GM18870 (cell line): ENCODE results near the gene USP15.
"Not testable (repeated sequence)": the region's sequence is repeated elsewhere in the genome, so short reads cannot be mapped to it uniquely, and the experiment has no call there.

Experiments
- ATAC-seq: cut with Tn5 transposase; IDR thresholded peaks from one replicate; pipeline ENCODE4 v1.9.1; 2021; ENCODE audit warnings: moderate library complexity; ENCODE audit not compliant: unreplicated experiment

USP15 gene

GRCh38 chr12:62319058-62319457 lies 58.9 kb downstream of the USP15 start:
- ATAC-seq = no peak

DNA sequence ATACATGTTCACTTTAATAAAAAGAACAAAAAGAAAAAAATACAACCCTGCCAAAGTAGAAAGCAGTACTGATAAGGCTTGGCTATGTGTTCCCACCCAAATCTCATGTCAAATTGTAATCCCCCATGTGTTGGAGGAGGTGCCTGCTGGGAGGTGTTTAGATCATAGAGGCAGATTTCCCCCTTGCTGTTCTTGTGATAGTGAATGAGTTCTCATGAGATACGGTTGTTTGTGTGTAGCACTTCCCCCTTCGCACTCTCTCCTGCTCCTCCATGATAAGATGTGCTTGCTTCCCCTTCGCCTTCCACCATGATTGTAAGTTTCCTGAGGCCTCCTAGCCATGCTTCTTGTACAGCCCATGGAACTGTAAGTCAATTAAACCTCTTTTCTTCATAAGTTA lies 59.9 kb downstream of the USP15 start:
- no peak for ATAC-seq

GRCh38 chr12:62323386-62323785 lies 63.2 kb downstream of the USP15 start:
- no peak for ATAC-seq

DNA sequence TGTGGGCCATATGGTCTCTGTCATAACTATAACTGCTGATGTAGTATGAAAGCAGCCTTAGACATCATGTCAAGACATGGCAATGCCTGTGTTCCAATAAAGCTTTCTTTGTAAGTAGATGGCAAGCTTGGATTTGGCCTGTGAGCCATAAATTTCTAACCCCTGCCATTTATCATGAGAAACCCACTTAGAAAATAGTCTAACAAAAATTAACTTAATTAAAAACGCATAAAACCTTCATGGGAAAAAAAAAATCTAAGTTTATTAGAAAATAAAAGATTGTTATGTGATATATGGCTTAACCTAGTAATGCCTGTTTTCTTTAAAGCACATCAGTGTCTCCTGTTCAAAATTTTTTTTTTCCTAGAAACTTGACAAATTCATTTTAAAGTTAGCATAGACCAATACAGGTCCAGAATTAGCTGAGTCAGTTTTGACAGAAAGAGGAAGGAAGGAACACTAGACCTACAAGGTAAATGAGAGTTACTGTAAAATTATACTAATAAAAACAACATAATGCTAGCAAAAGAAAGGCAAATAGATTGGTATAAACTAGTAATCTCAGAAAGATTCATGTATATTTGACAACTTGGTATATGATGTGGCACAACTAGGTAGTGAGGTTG lies 68.2 kb downstream of the USP15 start:
- no peak for ATAC-seq

GRCh38 chr12:62331306-62331705 lies 71.1 kb downstream of the USP15 start:
- peak; percentile 63 for ATAC-seq

GRCh38 chr12:62332598-62332997 lies 72.4 kb downstream of the USP15 start:
- ATAC-seq = no peak

DNA sequence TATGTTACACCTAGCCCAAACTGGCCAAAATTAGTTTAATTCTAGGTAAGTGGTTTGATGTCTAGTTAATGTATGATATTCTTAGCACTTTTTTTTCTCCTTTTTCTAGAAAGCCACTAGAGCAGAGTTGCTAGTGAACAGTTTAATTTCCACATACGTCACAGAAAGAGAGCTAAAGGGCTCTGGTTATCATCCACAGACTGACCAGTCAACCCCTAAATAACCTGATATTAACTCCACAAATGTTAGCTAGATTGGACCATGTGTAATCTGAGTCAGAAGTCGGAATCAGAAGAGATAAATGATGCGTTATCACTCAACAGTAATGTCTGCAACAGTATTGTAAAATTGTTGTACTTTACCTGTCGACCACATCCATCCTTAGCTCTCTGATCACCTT lies 74.9 kb downstream of the USP15 start:
- no peak for ATAC-seq

DNA sequence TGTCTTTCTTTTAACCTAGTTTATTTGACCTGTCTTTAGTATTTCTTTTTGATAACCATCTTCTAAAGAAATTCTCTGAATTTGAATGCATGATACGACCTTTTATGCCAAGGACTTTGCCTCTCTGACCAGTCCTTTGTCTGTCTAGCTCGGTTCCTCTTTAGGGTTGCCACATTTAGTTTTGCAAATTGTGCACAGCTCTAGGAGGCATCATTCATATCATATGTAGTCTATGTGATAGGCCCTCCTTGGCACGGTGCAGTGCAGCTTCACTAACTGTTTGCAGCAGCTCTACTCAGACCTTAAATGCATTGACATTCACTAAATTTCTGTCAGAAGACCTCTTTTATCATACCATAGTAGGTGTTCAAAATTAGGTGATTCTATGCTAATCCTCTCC lies 75.6 kb downstream of the USP15 start:
- ATAC-seq = no peak

DNA sequence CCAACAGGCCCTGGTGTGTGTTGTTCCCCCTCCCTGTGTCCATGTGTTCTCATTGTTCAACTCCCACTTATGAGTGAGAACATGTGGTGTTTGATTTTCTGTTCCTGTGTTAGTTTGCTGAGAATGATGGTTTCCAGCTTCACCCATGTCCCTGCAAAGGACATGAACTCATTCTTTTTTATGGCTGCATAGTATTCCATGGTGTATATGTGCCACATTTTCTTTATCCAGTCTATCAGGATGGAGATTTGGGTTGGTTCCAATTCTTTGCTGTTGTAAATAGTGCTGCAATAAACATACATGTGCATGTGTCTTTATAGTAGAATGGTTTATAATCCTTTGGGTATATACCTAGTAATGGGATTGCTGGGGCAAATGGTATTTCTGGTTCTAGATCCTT lies 77.4 kb downstream of the USP15 start:
- not testable (repeated sequence) for ATAC-seq

DNA sequence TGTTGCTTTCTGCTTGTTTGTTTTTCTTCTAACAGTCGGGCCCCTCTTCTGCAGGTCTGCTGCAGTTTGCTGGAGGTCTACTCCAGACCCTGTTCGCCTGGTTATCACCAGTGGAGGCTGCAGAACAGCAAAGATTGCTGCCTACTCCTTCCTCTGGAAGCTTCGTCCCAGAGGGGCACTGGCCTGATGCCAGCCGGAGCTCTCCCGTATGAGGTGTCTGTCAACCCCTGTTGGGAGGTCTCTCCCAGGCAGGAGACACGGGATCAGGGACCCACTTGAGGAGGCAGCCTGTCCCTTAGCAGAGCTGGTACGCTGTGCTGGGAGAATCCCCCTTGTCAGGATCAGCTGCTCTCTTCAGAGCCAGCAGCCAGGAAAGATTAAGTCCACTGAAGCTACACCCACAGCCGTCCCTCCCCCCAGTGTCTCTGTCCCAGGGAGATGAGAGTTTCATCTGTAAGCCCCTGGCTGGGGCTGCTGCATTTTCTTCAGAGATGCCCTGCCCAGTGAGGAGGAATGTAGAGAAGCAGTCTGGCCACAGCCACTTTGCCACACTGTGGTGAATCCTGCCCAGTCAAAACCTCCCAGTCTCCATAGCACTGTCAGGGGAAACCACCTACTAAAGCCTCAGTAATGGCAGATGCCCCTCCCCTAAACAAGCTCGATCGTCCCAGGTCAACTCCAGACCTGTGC lies 82.6 kb downstream of the USP15 start:
- not testable (repeated sequence) for ATAC-seq

DNA sequence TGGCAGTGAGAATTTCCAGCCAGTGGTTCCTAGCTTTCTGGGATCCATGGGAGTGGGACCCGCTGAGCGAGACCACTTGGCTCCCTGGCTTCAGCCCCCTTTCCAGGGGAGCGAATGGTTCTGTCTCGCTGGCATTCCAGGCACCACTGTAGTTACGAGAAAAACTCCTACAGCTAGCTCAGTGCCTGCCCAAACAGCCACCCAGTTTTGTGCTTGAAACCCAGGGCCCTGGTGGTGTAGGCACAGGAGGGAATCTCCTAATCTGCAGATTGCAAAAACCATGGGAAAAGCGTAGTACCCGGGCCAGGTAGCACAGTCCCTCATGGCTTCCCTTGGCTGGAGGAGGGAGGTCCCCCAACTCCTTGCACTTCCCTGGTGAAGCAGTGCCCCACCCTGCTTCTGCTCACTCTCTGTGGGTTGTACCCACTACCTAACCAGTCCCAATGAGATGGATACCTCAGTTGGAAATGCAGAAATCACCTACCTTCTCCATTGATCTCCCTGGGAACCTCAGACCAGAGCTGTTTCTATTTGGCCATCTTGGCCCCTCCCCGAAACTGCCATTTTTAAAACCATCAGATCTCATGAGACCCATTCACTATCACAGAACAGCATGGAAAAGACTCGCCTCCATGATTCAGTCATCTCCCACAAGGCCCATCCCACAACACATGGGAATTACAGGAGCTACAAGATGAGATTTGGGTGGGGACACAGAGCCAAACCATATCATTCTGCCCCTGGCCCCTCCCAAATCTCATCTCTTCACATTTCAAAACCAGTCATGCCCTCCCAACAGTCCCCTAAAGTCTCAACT lies 83.3 kb downstream of the USP15 start:
- ATAC-seq = not testable (repeated sequence)

DNA sequence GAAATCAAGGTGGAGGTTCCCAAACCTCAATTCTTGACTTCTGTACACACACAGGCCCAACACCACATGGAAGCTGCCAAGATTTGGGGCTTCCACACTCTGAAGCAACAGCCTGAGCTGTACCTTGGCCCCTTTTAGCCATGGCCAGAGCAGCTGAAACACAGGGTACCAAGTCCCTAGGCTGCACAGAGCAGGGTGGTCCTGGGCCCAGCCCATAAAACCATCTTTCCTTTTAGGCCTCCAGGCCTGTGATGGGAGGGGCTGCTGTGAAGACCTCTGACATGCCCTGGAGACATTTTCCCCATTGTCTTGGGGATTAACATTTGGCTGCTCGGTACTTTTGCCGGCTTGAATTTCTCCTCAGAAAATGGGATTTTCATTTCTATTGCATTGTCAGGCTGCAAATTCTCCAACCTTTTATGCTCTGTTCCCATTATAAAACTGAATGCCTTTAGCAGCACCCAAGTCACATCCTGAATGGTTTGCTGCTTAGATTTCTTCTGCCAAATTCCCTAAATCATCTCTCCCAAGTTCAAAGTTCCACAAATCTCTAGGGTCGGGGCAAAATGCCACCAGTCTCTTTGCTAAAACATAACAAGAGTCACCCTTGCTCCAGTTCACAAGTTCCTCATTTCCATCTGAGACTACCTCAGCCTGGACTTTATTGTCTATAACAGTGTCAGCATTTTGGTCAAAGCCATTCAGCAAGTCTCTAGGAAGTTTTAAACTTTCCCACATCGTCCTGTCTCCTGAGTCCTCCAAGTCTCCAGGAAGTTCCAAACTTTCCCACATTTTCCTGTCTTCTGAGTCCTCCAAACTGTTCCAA lies 84.7 kb downstream of the USP15 start:
- ATAC-seq = not testable (repeated sequence)

GRCh38 chr12:62345667-62346066 lies 85.5 kb downstream of the USP15 start:
- ATAC-seq = no peak

DNA sequence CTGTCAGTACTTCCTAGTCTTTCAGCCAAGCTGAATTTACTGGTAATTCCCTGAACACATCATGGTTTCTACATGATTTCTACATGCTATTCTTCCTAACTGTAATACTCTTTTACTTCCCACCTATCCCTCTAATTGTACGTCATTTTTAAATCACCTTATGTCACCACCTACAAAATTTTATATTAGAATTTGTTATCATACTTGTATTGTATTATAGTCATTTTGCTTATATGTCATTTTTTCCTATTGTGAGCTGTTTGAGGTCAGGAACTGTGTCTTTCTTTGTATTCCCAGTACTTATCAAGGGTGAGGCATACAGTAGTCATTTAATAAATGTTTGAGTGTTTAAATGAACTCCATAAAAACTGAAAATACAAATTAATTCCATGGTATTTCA lies 86.6 kb downstream of the USP15 start:
- ATAC-seq = no peak

DNA sequence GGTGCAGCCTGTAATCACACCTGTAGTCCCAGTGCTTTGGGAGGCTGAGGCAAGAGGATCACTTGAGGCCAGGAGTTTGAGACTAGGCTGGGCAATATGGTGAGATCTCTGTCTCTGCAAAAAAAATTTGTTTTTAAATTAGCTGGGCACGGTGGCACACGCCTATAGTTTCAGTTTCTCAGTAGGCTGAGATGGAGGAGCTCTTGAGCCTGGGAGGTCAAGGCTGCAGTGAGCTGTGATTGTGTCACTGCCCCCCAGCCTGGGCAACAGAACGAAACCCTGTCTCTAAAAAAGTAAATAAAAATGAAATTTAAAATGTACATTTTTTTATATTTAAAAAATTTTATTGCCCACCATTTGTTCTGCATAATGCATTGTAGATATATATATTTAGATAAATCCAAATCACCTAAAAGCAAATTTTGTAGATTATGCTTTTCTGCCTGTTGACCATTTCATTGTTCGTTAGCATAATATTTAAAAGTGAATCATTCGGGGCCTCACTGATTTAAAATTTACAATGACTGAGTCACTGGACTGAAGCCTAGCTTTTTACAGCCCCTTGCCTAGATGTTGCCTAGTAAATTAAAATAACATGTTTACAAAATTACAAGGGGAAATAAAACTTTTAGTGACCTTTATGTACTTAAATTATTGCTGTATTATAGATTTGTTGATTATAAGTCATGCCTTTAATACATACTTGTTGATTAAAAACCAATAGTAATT lies 87.9 kb downstream of the USP15 start:
- no peak for ATAC-seq

DNA sequence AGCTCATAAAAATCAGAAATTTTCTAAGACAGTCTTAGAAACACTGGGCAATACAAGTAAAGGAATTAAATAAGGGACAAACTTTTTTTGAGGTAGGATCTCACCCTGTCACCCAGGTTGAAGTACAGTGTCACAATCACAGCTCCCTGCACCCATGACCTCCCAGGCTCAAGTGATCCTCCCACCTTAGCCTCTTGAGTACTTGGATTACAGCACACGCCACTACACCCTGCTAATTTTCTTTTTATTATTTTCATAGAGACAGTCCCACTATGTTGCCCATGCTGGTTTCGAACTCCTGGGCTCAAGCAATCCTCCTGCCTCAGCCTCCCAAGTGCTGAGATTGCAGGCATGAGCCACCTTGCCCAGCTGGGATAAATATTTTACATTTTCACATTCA lies 90.3 kb downstream of the USP15 start:
- ATAC-seq = no peak

DNA sequence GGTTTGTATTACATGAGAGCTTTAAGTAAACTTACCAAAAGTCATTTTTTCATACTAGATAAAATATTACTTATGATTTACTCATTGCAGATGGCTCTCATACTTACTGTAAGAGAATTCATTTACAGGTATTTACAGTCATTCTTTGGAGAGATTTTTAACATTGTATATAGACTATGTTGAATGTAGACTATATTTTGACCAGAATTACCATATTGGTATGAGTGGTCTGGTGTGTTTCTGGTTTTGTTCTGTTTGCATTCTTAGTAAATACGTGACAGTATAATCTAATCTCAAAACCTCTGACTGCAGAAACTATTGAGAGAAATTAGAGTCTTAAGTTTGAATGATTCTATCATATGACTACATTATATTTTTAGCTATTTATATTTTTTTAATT lies 91.1 kb downstream of the USP15 start:
- ATAC-seq = no peak

DNA sequence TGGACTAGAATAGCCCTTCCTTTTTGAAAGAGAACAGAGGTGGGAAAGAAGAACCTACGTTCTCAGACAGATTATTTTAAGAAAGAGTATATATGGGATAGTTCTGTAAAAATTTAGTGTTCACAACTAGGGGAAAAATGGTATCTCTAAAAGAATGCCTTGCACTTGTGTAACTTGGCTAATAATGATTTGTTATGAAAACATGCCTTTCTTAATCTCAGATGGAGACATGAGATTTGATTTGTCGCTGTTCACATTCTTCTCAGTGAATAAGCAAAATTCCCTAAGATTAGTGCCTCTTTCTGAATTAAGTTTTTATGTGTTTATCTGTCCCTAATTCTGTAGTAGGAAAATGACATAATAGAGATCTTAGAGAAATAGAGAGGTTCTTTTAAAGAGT lies 100.8 kb downstream of the USP15 start:
- no peak for ATAC-seq

GRCh38 chr12:62363506-62363905 lies 103.3 kb downstream of the USP15 start:
- ATAC-seq = no peak

DNA sequence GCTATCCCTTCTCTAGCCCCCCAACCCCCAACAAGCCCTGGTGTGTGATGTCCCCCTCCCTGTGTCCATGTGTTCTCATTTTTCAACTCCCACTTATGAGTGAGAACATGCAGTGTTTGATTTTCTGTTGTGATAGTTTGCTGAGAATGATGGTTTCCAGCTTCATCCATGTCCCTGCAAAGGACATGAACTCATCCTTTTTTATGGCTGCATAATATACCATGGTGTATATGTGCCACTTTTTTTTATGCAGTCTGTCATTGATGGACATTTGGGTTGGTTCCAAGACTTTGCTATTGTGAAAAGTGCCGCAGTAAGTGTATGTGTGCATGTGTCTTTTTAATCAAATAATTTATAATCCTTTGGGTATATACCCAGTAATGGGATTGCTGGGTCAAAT lies 104.5 kb downstream of the USP15 start:
- ATAC-seq = not testable (repeated sequence)
